Cardiac septum (tissue), 1 donor: ENCODE data around the gene DPP3. TPM values are rescaled to one million over a fixed set of nuclear protein-coding genes. Genes with fewer than 3 reads are reported as not detected.
"Not testable (repeated sequence)": the region's sequence is repeated elsewhere in the genome, so short reads cannot be mapped to it uniquely, and the experiment has no call there.

Experiments used
- DNase-seq: peaks from one replicate; pipeline ENCODE4 v3.0.0-alpha.2; 2020; ENCODE audit warnings: low spot score
- intact Hi-C: fragments of 100-400 bp; cut with DNase I; formaldehyde crosslinking; loops from one replicate; pipeline ENCODE4 v1.14.0; 2022
- total RNA-seq: library from RNA; stranded (reverse); fragmentation: NEBNext Ultra II Directional; extraction: Animal tissue kit (Norgen Biotek cat#: 25700); gene quantifications from one replicate; pipeline ENCODE4 v1.2.1, GENCODE V29; 2021
- donor health status: DM: no; HTN: no; CAD: no.

The DPP3 gene
- total RNA-seq, 1 donor from 2014 or later = 13.2 TPM

GRCh38 chr11:66523611-66524010 is 43.4 kb downstream of the DPP3 start:
- intact Hi-C loops = no loop called here
- DNase-seq = no peak

GRCh38 chr11:66524304-66525040 is 44.2 kb downstream of the DPP3 start:
- intact Hi-C loops = no loop called here
- DNase-seq = no peak

GRCh38 chr11:66529069-66529468 is 48.8 kb downstream of the DPP3 start:
- no peak for DNase-seq
- intact Hi-C loops = no loop called here

GRCh38 chr11:66529655-66530054 is 49.4 kb downstream of the DPP3 start:
- DNase-seq = no peak
- intact Hi-C loops = no loop called here

GRCh38 chr11:66530927-66531709 is 50.9 kb downstream of the DPP3 start:
- DNase-seq = no peak

GRCh38 chr11:66531841-66532240 is 51.6 kb downstream of the DPP3 start:
- intact Hi-C loops = no loop called here

More at GRCh38 chr11:66530927-66531709, 50.9 kb downstream of the DPP3 start:
- intact Hi-C loops = no loop called here

GRCh38 chr11:66532784-66533183 is 52.5 kb downstream of the DPP3 start:
- no peak for DNase-seq
- intact Hi-C loops = no loop called here

More at GRCh38 chr11:66531841-66532240, 51.6 kb downstream of the DPP3 start:
- DNase-seq = no peak

- intact Hi-C loops = no loop called here
- DNase-seq = no peak
These were observed 59.1 kb downstream of the DPP3 start for GRCh38 chr11:66539170-66539869.

GRCh38 chr11:66539870-66540213 is 59.6 kb downstream of the DPP3 start:
- DNase-seq = no peak
- intact Hi-C loops = no loop called here

GRCh38 chr11:66540598-66540997 is 60.4 kb downstream of the DPP3 start:
- DNase-seq, intact Hi-C loops: not testable (repeated sequence)

- intact Hi-C loops = no loop called here
- DNase-seq = no peak
These were observed 61.7 kb downstream of the DPP3 start for GRCh38 chr11:66541892-66542291.

GRCh38 chr11:66542362-66542761 is 62.1 kb downstream of the DPP3 start:
- intact Hi-C loops = no loop called here
- DNase-seq = no peak

GRCh38 chr11:66543263-66544107 is 63.3 kb downstream of the DPP3 start:
- intact Hi-C loops = no loop called here
- no peak for DNase-seq

GRCh38 chr11:66544952-66545351 is 64.7 kb downstream of the DPP3 start:
- DNase-seq, intact Hi-C loops: not testable (repeated sequence)

GRCh38 chr11:66545701-66546367 is 65.6 kb downstream of the DPP3 start, which contains the start of gene ZDHHC24:
ZDHHC24 (minus strand) TSS chr11:66546048; CDS start chr11:66546003, 45 bp downstream.
- DNase-seq = peak; percentile 99

GRCh38 chr11:66546368-66546965 is 66.2 kb downstream of the DPP3 start, which contains the start of gene ACTN3:
ACTN3 (plus strand) TSS chr11:66546903; CDS start chr11:66546938, 35 bp downstream.
- intact Hi-C loops = no loop called here
- DNase-seq = no peak

More at GRCh38 chr11:66545701-66546367, 65.6 kb downstream of the DPP3 start, which contains the start of gene ZDHHC24:
- intact Hi-C loops = no loop called here

GRCh38 chr11:66546966-66547661 is 66.9 kb downstream of the DPP3 start:
- intact Hi-C loops = no loop called here
- DNase-seq = no peak

- no peak for DNase-seq
- intact Hi-C loops = no loop called here
These were observed 67.4 kb downstream of the DPP3 start for GRCh38 chr11:66547662-66548009.
